Smooth muscle cell of the pulmonary artery (primary cell): ENCODE measurements around the gene REX1BD. TPM values are rescaled to one million over a fixed set of nuclear protein-coding genes. Genes with fewer than 3 reads are reported as not detected.

ENCODE experiments used
- total RNA-seq: library from RNA; depleted of rRNA; stranded (reverse); fragments of >200 nt; gene quantifications from 2 replicates; pipeline ENCODE4 v1.2.3, GENCODE V29; 2014

REX1BD gene
- total RNA-seq = 32.8 and 34.7 TPM in 2 replicates

DNA sequence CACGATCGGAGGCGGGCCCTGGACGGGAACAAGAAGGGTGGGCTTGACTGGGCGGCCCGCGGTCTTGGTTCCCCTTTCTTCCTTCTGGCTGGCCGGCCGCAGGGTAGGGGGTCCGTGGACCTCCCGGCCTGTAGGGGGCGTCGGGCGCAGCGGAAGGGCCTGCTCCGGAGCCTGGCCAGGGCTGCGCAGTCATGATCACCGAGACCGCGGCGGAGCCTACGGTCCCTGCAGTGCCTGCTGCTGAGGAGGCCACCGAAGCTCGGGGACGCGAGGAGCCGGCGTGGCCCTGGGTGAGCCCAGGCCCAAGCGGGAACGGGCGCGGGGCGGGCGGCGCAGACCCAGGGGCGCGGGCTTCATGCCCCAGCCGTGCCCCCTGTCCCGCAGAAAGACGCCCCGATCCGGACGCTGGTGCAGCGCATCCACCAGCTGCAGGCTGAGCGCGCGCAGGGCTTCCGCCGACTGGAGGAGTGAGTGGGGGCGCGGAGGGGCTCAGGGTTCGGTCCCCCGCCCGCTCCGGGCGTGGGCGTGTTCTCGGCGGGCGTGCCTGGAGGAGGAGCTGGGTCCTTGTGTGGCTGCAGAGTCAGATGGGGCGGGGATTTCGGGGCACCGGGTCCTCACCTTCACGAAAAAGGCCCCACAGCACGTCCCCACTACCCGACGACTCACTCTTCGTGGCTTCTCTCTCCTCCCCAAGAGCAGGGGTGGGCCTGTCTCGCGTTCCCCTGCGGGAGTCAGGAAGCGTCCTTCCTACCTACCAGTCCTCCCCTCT, at the start of gene REX1BD:
Gene REX1BD (plus strand): TSS at position 188 of the 769 bp plus-strand sequence. CDS start 4 bp downstream, at position 192.

DNA sequence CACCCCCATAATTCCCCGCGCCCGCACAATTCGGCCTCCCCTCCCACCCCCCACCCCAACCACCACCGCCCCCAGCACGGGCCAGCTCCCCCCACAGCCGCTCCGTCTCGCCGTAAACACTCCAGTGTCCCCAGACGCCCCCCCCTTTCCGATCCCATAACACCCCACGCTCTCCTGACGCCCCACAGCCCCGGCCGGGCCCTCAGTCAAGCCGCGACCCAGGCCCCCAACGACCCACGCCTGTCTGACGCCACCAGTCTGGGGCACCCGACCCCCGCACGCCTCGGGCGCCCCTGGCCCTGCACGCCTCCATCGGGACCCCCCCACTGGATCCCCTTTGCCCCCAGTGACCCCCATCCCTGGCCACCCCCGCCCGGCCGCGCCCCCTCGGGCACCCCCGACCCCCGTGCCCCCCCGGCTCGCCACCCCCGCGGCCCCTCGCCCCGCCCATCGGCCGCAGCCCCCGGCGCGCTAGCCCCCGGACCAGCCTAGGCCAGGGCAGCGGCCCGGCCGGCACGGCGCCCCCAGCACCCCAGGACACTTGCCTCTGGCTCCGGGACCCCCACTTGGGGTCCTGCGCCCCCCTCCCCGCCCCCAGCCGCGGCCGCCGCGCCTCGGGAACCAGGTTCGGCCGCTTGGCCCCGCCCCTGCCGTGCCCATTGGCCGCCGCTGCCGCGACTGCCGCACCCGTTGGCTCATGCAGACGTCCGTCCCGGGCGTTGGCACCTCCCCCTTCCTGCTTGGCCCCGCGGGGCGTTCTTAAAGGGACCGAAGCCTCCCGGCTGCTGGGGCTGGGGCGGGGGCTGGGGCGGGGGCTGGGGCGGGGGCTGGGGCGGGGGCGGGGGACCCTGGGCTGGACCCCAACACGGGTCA, 45.4 kb upstream of the REX1BD start, which contains the start of gene FKBP8:
Gene FKBP8 (minus strand): TSS at position 633 of the 873 bp plus-strand sequence. CDS start 1,603 bp downstream, outside the sequence.

DNA sequence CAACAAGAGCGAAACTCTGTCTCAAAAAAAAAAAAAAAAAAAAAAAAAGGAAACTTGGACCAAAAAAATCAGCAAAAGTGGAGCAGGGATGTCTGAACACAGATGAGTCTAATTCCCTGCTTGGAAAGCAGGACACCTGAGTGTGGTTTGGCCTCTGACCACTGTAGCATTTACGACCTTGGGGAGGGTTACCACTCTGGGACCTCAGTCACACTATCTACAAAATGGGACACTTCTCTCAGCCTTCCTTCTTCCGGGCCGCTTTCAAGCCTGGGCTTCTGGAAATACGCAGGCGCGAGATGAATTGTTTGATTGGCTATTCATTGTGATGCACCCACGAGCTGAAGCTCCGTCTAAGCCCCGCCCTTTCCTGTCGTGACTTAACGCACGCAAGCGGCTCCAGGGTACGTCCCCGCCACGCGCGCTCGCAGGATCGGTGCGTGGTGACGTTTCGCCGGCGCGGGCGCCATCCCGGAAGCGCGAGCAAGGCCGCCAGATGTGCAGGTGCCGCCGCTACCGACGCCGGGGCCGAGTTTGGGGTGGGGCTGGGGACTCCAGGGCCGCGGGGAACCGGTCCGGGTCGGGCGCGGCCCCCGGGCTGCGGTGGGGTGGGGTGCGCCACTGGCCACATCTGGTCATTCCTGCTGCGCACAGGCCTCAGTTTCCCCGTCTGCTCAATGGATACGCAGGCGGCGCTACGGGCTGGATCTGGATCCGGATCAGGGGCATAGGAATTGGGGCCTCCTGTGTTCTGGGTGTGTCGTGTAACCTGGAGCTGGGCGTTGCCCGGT, 31.0 kb upstream of the REX1BD start, which contains the start of gene KXD1:
Gene KXD1 (plus strand): TSS at position 460 of the 791 bp plus-strand sequence. CDS start 4,187 bp downstream, outside the sequence.

DNA sequence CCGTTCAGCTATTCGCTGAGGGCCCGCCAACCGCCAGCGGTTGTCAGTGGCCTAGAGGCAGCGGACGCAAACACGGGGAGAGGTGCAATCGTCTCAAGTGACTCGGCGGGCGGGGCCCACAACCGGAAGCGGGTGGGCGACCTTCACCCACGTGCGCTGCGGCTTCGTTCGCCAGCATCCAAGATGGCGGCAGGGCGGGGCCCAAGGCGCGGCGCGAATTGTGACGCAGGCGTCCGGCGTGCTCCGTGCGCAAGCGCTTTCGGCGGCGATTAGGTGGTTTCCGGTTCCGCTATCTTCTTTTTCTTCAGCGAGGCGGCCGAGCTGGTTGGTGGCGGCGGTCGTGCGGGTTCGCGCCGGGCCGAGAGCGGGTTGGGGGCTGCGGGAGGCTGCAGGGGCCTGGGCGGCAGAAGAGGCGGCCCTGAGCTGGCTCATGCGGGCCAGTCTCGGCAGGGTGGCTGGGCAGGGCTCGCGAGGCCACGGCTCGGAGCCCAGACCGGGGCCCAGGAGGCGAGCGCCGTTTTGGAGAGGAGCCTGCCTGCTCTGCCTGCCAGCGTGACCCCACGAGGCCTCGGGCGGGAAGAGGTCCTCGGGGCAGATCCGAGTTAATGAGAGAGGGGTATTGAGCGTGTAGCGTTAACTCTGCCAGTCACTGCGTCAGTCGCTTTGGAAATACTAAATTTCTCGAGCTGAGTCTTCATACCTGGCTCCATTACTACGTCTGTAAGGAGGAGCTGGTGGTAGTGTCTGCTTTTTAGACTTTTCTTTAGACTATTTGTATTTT, 16.8 kb upstream of the REX1BD start, which contains the start of gene UBA52:
Gene UBA52 (plus strand): TSS at position 294 of the 781 bp plus-strand sequence. CDS start 1,444 bp downstream, outside the sequence.

DNA sequence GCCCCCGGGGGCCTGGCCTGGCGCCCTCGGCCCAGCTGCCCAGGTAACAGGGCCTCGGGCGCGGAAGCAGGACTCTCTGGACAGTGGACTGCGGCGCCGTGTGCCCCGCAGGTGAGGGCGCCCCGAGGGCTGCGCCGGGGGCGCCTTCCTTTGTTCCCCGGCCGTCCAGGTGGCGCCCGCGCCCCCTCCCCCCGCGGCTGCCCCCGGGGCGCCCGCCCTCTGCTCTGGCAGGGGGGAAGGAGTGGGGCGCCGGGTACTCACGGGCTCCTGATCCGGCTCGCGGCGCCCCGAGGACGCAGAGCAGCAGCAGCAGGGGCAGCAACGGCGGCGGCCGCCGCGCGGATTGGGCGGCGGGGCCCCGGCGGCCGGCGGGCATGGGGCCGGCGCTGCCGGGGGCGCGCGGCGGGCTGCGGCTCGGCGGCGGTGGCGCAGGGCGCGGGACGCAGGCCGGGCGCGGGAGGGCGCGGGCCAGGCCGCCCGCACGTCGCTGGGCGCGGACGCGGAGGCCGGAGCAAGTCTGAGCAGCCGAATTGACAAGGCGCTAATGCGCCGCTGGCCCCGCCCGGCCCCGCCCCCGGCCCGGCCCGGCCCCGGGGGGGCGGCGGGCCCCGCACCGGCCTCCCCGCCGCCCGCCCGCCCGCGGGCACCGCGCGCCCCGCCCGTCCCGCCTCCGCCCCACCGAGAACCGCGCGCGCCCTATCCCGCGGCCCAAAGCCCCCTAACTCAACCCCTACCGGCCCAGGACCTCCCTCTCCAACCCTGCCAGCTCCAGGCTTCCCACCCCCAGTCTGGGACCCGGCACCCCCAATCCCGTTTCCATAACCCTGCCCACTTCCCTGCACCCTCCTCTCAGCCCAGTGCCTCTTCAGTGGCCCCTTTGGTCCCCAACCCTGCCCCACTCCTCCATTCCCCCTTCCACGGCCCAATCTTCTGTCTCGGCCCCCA, 18.0 kb downstream of the REX1BD start, which contains the start of gene CRLF1:
Gene CRLF1 (minus strand): TSS at position 519 of the 945 bp plus-strand sequence. CDS start 143 bp downstream, at position 376.

DNA sequence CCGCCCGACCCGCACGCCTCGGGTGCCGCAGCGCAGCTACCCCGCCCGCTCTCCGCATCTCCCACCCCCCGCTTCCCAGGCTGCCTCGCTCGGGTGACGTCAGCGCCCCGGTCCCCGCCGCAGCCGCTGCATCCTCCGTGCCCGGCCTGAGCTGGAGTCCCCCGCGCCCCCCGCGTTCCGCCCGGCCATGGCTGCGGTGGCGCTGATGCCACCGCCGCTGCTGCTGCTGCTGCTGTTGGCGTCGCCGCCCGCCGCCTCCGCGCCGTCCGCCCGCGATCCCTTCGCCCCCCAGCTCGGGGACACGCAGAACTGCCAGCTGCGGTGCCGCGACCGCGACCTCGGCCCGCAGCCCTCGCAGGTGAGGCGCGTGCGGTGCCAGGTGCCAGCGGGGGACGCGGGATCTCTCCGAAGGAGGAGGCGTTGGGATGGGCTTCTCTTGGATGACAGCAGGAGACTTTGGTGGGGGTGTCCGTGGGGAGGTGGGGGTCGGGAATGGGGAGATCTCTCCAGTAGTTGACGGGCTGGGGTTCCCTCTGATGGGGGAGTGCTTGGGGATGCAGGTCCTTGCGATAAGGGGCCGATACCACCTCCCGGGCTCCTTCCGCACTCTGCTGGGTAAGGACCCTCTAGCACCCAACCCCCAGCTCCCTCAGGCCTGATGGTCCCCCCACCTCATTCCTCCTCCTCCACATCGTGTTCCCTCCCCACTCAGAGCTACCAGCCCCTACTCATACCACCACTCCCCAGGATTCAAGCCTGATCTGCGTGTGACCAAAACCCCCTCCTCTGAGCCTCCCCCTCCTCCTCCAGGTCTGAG, 24.4 kb downstream of the REX1BD start, which contains the start of gene TMEM59L:
Gene TMEM59L (plus strand): TSS at position 99 of the 817 bp plus-strand sequence. CDS start 89 bp downstream, at position 188.

DNA sequence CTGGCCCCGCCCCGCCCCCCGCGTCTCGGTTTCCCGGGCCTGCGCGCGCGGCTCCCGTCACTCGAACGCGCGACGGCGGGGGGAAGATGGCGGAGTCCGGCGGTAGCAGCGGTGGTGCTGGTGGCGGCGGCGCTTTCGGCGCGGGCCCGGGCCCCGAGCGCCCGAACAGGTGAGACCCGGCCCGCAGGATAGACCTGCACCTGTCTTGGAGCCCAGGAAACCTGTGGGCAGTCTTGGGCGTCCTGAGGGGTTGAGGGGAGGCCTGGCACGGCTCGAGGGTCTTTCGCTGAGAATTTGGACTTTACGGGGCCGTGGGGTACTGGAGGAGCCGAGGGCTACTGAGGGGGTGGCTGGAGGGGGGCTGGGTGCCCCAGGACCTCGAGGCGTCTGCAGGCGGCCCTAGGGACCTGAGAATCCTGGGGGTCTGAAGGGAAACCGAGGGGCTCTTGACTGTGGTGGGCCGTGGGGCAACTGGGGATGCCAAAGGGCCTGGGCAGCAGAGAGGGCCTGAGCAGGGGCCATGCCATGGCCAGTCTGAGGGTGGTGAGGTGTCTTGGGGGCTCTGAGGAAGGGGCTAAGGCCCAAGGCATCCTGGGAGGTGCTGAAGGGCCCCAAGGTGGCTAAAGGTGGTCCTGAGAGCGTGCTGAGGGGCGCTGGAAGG, 48.5 kb downstream of the REX1BD start, which contains the start of gene KLHL26:
Gene KLHL26 (plus strand): TSS at position 60 of the 661 bp plus-strand sequence. CDS start 27 bp downstream, at position 87.

Other genes starting within 250 kb of the REX1BD start
- 53.4 and 53.7 TPM in 2 replicates for gene PGPEP1, start 248.2 kb upstream of the REX1BD start, total RNA-seq
- 78.5 and 124 TPM in 2 replicates for gene GDF15, start 202.6 kb upstream of the REX1BD start, total RNA-seq
- 0.07 TPM in 2 replicates for gene LRRC25, start 191.2 kb upstream of the REX1BD start, total RNA-seq
- 50.0 and 70.0 TPM in 2 replicates for gene SSBP4, start 169.4 kb upstream of the REX1BD start, total RNA-seq
- gene ISYNA1, start 150.7 kb upstream of the REX1BD start, total RNA-seq = 16.9 and 63.8 TPM in 2 replicates
- 15.2 and 15.3 TPM in 2 replicates for gene ELL, start 66.7 kb upstream of the REX1BD start, total RNA-seq
- 299 and 304 TPM in 2 replicates for gene FKBP8, start 45.2 kb upstream of the REX1BD start, total RNA-seq
- 70.5 and 81.7 TPM in 2 replicates for gene KXD1, start 30.9 kb upstream of the REX1BD start, total RNA-seq
- gene UBA52, start 16.9 kb upstream of the REX1BD start, total RNA-seq = 599 and 748 TPM in 2 replicates
- gene CRLF1, start 18.0 kb downstream of the REX1BD start, total RNA-seq = 68.1 and 189 TPM in 2 replicates
- 4.1 and 6.5 TPM in 2 replicates for gene TMEM59L, start 24.1 kb downstream of the REX1BD start, total RNA-seq
- gene KLHL26, start 48.2 kb downstream of the REX1BD start, total RNA-seq = 13.8 and 14.5 TPM in 2 replicates
- 4.2 and 5.3 TPM in 2 replicates for gene CRTC1, start 94.9 kb downstream of the REX1BD start, total RNA-seq
- gene COMP, start 202.5 kb downstream of the REX1BD start, total RNA-seq = 0.53 and 2.5 TPM in 2 replicates
- 71.8 and 84.5 TPM in 2 replicates for gene UPF1, start 243.2 kb downstream of the REX1BD start, total RNA-seq